Neural cell (in vitro differentiated cells): ENCODE results near the gene SLC39A3. TPM values are rescaled to one million over a fixed set of nuclear protein-coding genes. Genes with fewer than 3 reads are reported as not detected.

Source experiments
- H2AFZ ChIP-seq: fragments of 200-600, 300-800 bp; sonication (generic), shearing (Covaris generic); 2 replicates; pipeline ENCODE4 v1.6.0; 2014; ENCODE audit warnings: low read depth, mild to moderate bottlenecking, antibody characterized with exemption, low read length, moderate library complexity
- H3F3A ChIP-seq: fragments of 200-600 bp; shearing (Covaris generic); 2 replicates; pipeline ENCODE4 v1.6.1; 2016; ENCODE audit warnings: mild to moderate bottlenecking, moderate library complexity, mixed read lengths, antibody characterized with exemption, low read length; ENCODE audit not compliant: insufficient read depth, poor library complexity, severe bottlenecking
- H3K27ac ChIP-seq: fragments of 200-600, 300-800 bp; sonication (generic), shearing (Covaris generic); 2 replicates; pipeline ENCODE4 v1.5.1; 2014; ENCODE audit warnings: mild to moderate bottlenecking, low read length, moderate library complexity
- H3K27me3 ChIP-seq: fragments of 300-800, 200-600 bp; sonication (generic), shearing (Covaris generic); 2 replicates; pipeline ENCODE4 v1.6.0; 2014; ENCODE audit warnings: mild to moderate bottlenecking, low read depth, low read length, moderate library complexity; ENCODE audit not compliant: insufficient read depth
- H3K36me3 ChIP-seq: fragments of 300-800, 200-600 bp; sonication (generic), shearing (Covaris generic); 2 replicates; pipeline ENCODE4 v1.5.1; 2014; ENCODE audit warnings: mild to moderate bottlenecking, antibody characterized with exemption, low read length, moderate library complexity; ENCODE audit not compliant: insufficient read depth
- H3K4me2 ChIP-seq: fragments of 300-800, 200-600 bp; sonication (generic), shearing (Covaris generic); 2 replicates; pipeline ENCODE4 v1.6.0; 2014; ENCODE audit warnings: mild to moderate bottlenecking, low read length
- H3K4me3 ChIP-seq: fragments of 300-800, 200-600 bp; sonication (generic), shearing (Covaris generic); 2 replicates; pipeline ENCODE4 v1.5.1; 2014; ENCODE audit warnings: mild to moderate bottlenecking, low read length, moderate library complexity
- H3K79me2 ChIP-seq: fragments of 200-600 bp; shearing (Covaris generic); replicated peaks from 2 replicates; pipeline ENCODE4 v1.6.0; 2014; ENCODE audit warnings: mild to moderate bottlenecking, low read length, moderate library complexity; ENCODE audit not compliant: insufficient read depth
- H3K9ac ChIP-seq: fragments of 300-800, 200-600 bp; sonication (generic), shearing (Covaris generic); 2 replicates; pipeline ENCODE4 v1.6.1; 2016; ENCODE audit warnings: mild to moderate bottlenecking, low read length, mixed read lengths
- H3K9me2 ChIP-seq: fragments of 200-600 bp; shearing (Covaris generic); 2 replicates; pipeline ENCODE4 v1.6.1; 2016; ENCODE audit warnings: mild to moderate bottlenecking, low read length, mixed read lengths; ENCODE audit not compliant: insufficient read depth
- H3K9me3 ChIP-seq: fragments of 200-600, 300-800 bp; sonication (generic), shearing (Covaris generic); 2 replicates; pipeline ENCODE4 v1.6.1; 2016; ENCODE audit warnings: mild to moderate bottlenecking, mixed run types, low read length, moderate library complexity, mixed read lengths
- H4K20me1 ChIP-seq: fragments of 200-600 bp; shearing (Covaris generic); 2 replicates; pipeline ENCODE4 v1.6.1; 2016; ENCODE audit warnings: mild to moderate bottlenecking, mixed run types; ENCODE audit not compliant: insufficient read depth
- EP300 ChIP-seq: fragments of 450-650 bp; conservative IDR thresholded peaks from 2 replicates; pipeline ENCODE4 v1.6.1; 2014; ENCODE audit warnings: antibody characterized with exemption, mild to moderate bottlenecking, moderate library complexity; ENCODE audit not compliant: poor library complexity, severe bottlenecking
- EZH2 ChIP-seq: fragments of 200-600, 300-800 bp; shearing (Covaris generic), sonication (generic); IDR thresholded peaks from 2 replicates; pipeline ENCODE4 v1.6.1; 2014; ENCODE audit warnings: antibody characterized with exemption, low read length, borderline replicate concordance, mild to moderate bottlenecking; ENCODE audit not compliant: insufficient read depth, poor library complexity, severe bottlenecking
- MXI1 ChIP-seq: fragments of 450-650 bp; conservative IDR thresholded peaks from 2 replicates; pipeline ENCODE4 v1.6.1; 2014; ENCODE audit warnings: antibody characterized with exemption, mild to moderate bottlenecking; ENCODE audit not compliant: poor library complexity, severe bottlenecking
- POLR2AphosphoS5 ChIP-seq: IDR thresholded peaks from 2 replicates; pipeline ENCODE4 v1.6.1; 2012
- RAD21 ChIP-seq: fragments of 450-650 bp; conservative IDR thresholded peaks from 2 replicates; pipeline ENCODE4 v1.6.1; 2014; ENCODE audit warnings: antibody characterized with exemption, mild to moderate bottlenecking, moderate library complexity
- SMC3 ChIP-seq: fragments of 450-650 bp; conservative IDR thresholded peaks from 2 replicates; pipeline ENCODE4 v1.6.1; 2014; ENCODE audit warnings: antibody characterized with exemption, mild to moderate bottlenecking, moderate library complexity; ENCODE audit not compliant: poor library complexity
- TAF1 ChIP-seq: IDR thresholded peaks from 2 replicates; pipeline ENCODE4 v1.6.1; 2012; ENCODE audit warnings: low read depth
- polyA plus RNA-seq: library from polyadenylated mRNA; depleted of rRNA; stranded (reverse); fragments of >200 nt; gene quantifications from 2 replicates; pipeline ENCODE4 v1.2.3, GENCODE V29; 2014
- TF ChIP-seq, protein P1 (sequence below): fragments of 450-650 bp; IDR thresholded peaks from 2 replicates; pipeline ENCODE4 v1.5.1; 2014; ENCODE audit warnings: antibody characterized with exemption, mild to moderate bottlenecking, moderate library complexity; ENCODE audit not compliant: poor library complexity, severe bottlenecking
- TF ChIP-seq, protein P2 (sequence below): IDR thresholded peaks from 2 replicates; pipeline ENCODE4 v1.6.1; 2012; ENCODE audit warnings: borderline replicate concordance

The SLC39A3 gene
- polyA plus RNA-seq, 1 donor from 2014 or later = 72.8 TPM

DNA sequence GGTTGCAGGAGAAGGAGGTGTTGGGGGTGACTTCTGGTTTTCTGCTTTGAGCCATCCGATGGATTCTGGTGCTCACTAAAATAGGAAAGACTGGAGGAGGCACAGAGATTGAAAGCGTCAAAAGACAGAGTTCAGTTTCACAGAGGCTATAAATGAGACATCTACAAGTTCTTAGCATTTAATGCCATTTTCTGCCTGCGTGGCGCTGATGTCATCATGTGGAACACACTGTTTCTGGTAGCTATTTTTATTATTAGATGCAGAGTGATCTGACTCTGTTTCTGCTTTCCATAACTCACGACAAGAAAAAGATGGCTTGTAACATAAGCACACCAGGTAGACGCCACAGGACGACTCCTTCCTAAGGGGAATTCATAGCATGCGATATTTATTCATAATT, 3.3 kb upstream of the SLC39A3 start:
- Histone ChIP-seq H3K9ac (no peak overlapping the region), H3K27me3 (peaks cover 6% of the 10 kb centered on the region), H3K36me3 (no peaks in the 10 kb centered on the region), H4K20me1 (no peaks in the 10 kb centered on the region), H2AFZ (no peak overlapping the region), H3K79me2 (peaks cover 7% of the 10 kb centered on the region), H3K27ac (no peak overlapping the region), H3K4me2 (no peak overlapping the region), H3K9me3 (no peaks in the 10 kb centered on the region), H3K4me3 (no peak overlapping the region), H3F3A (no peaks in the 10 kb centered on the region), H3K9me2 (no peaks in the 10 kb centered on the region)
- TF ChIP-seq RAD21 = no peak
- TF ChIP-seq EP300 = no peak
- no peak for TF ChIP-seq SMC3
- no peak for TF ChIP-seq TAF1
- TF ChIP-seq, protein P1, sequence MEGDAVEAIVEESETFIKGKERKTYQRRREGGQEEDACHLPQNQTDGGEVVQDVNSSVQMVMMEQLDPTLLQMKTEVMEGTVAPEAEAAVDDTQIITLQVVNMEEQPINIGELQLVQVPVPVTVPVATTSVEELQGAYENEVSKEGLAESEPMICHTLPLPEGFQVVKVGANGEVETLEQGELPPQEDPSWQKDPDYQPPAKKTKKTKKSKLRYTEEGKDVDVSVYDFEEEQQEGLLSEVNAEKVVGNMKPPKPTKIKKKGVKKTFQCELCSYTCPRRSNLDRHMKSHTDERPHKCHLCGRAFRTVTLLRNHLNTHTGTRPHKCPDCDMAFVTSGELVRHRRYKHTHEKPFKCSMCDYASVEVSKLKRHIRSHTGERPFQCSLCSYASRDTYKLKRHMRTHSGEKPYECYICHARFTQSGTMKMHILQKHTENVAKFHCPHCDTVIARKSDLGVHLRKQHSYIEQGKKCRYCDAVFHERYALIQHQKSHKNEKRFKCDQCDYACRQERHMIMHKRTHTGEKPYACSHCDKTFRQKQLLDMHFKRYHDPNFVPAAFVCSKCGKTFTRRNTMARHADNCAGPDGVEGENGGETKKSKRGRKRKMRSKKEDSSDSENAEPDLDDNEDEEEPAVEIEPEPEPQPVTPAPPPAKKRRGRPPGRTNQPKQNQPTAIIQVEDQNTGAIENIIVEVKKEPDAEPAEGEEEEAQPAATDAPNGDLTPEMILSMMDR = no peak
- TF ChIP-seq EZH2 = no peak
- no peak for TF ChIP-seq MXI1
- TF ChIP-seq, protein P2, sequence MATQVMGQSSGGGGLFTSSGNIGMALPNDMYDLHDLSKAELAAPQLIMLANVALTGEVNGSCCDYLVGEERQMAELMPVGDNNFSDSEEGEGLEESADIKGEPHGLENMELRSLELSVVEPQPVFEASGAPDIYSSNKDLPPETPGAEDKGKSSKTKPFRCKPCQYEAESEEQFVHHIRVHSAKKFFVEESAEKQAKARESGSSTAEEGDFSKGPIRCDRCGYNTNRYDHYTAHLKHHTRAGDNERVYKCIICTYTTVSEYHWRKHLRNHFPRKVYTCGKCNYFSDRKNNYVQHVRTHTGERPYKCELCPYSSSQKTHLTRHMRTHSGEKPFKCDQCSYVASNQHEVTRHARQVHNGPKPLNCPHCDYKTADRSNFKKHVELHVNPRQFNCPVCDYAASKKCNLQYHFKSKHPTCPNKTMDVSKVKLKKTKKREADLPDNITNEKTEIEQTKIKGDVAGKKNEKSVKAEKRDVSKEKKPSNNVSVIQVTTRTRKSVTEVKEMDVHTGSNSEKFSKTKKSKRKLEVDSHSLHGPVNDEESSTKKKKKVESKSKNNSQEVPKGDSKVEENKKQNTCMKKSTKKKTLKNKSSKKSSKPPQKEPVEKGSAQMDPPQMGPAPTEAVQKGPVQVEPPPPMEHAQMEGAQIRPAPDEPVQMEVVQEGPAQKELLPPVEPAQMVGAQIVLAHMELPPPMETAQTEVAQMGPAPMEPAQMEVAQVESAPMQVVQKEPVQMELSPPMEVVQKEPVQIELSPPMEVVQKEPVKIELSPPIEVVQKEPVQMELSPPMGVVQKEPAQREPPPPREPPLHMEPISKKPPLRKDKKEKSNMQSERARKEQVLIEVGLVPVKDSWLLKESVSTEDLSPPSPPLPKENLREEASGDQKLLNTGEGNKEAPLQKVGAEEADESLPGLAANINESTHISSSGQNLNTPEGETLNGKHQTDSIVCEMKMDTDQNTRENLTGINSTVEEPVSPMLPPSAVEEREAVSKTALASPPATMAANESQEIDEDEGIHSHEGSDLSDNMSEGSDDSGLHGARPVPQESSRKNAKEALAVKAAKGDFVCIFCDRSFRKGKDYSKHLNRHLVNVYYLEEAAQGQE = no peak
- TF ChIP-seq POLR2AphosphoS5 = no peak

DNA sequence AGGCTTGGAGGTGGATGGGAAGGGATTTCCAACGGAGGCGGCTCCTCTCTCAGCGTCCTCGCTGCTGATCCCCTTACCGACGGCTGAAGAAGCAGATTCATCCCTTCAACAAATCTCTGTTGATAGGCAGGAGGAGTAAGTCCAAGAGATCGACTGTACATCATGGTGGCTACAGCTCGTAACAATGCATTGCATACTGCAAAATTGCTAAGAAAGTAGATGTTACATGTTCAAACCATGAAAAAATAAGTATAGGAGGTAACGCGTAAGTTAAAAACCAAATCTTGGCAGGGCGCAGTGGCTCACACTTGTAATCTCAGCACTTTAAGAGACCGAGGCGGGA, 468 bp upstream of the SLC39A3 start:
- Histone ChIP-seq H3K36me3 (no peaks in the 10 kb centered on the region), H3K9ac (peak overlapping the region; percentile 75), H3K27me3 (peaks cover 6% of the 10 kb centered on the region), H3K4me2 (no peak overlapping the region), H2AFZ (peak overlapping the region; percentile 85), H4K20me1 (no peaks in the 10 kb centered on the region), H3K4me3 (peak overlapping the region; percentile 92), H3K9me3 (no peaks in the 10 kb centered on the region), H3K27ac (peak overlapping the region; percentile 69), H3K79me2 (peaks cover 7% of the 10 kb centered on the region), H3F3A (no peaks in the 10 kb centered on the region), H3K9me2 (no peaks in the 10 kb centered on the region)
- no peak for TF ChIP-seq SMC3
- no peak for TF ChIP-seq TAF1
- TF ChIP-seq POLR2AphosphoS5 = no peak
- TF ChIP-seq, protein P2 = no peak
